Measurements from ENCODE around the gene LRCH1.

DNA sequence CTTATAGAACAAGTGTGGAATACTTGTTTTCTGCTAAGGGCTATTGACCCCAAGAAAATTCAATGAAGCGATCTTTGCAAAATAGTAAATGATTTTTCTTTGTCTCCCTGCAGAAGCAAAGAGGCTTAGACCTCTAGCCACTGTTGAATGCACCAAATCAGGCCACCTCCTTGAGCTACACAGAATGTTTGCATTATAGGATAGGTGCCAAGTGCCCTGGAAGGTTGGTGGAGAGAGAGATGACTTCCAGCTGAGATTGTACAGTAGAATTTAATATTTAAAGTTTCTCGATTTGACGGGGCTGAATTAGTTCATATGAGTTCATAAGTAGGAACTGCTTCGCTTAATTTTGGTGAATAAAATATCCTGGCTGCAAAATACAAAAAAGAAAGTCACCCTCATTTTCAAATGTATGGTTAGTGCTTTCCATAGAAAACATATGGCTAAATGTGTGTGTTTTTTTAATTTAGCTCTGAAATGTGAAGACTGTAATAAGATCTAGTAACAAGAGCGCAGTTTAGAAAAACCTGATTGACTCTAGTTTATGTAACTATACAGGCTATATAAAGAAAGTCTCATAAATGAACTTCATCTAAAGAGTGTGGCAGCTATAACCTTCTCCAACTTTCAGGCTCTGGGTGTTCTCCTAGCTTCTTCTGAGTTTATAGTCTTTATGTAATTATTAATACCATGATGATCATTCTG lies 41.6 kb downstream of the LRCH1 start:
- TF ChIP-seq, protein P1, sequence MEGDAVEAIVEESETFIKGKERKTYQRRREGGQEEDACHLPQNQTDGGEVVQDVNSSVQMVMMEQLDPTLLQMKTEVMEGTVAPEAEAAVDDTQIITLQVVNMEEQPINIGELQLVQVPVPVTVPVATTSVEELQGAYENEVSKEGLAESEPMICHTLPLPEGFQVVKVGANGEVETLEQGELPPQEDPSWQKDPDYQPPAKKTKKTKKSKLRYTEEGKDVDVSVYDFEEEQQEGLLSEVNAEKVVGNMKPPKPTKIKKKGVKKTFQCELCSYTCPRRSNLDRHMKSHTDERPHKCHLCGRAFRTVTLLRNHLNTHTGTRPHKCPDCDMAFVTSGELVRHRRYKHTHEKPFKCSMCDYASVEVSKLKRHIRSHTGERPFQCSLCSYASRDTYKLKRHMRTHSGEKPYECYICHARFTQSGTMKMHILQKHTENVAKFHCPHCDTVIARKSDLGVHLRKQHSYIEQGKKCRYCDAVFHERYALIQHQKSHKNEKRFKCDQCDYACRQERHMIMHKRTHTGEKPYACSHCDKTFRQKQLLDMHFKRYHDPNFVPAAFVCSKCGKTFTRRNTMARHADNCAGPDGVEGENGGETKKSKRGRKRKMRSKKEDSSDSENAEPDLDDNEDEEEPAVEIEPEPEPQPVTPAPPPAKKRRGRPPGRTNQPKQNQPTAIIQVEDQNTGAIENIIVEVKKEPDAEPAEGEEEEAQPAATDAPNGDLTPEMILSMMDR (IDR thresholded peaks at IDR 0.05): no peak
- TF ChIP-seq POLR2A (IDR thresholded peaks at IDR 0.05): no peak
